Natural killer cell (primary cell): Measurements from ENCODE around the gene IRF3. TPM values are rescaled to one million over a fixed set of nuclear protein-coding genes. Genes with fewer than 3 reads are reported as not detected.

ENCODE experiments used
- ATAC-seq, 3 donors: fragments of 150-1000 bp in 2 of 3; fragments of 200-7000 bp in 1 of 3; cut with Tn5 transposase; 1 replicate in 1 of 3; 2 replicates in 2 of 3; pipeline ENCODE4 v1.10.0; 2021; ENCODE audit warnings: mild to moderate bottlenecking in 2 of 3, moderate library complexity in 2 of 3
- DNase-seq, 2 donors: peaks; one replicate each; pipeline versions ENCODE4 v3.0.0 to v3.0.0-alpha.2; 2013 to 2021; ENCODE audit warnings: mixed read lengths in 1 of 2
- H3K27ac ChIP-seq: one replicate; pipeline ENCODE4 v1.5.1; 2013; ENCODE audit warnings: mild to moderate bottlenecking, low read length
- H3K27me3 ChIP-seq: one replicate; pipeline ENCODE4 v1.6.1; 2013; ENCODE audit warnings: low read length; ENCODE audit not compliant: control insufficient read depth, insufficient read depth
- H3K36me3 ChIP-seq: one replicate; pipeline ENCODE4 v1.6.1; 2013; ENCODE audit warnings: low read length; ENCODE audit not compliant: control insufficient read depth, insufficient read depth
- H3K4me1 ChIP-seq: one replicate; pipeline ENCODE4 v1.6.1; 2013; ENCODE audit warnings: low read length; ENCODE audit not compliant: control insufficient read depth, insufficient read depth
- H3K4me3 ChIP-seq: one replicate; pipeline ENCODE4 v1.5.1; 2013; ENCODE audit warnings: low read length
- H3K9me3 ChIP-seq: one replicate; pipeline ENCODE4 v1.6.1; 2013; ENCODE audit warnings: low read length; ENCODE audit not compliant: control insufficient read depth, insufficient read depth
- H3K27ac Mint-ChIP-seq, 2 donors: one replicate each; pipeline ENCODE4 v1.8.0; 2022; ENCODE audit warnings: mild to moderate bottlenecking in 2 of 2, mixed read lengths in 2 of 2, moderate library complexity in 1 of 2
- H3K27me3 Mint-ChIP-seq, 2 donors: one replicate each; pipeline ENCODE4 v1.8.0; 2022; ENCODE audit warnings: low read depth in 2 of 2, mixed read lengths in 2 of 2
- H3K36me3 Mint-ChIP-seq: one replicate; pipeline ENCODE4 v1.8.0; 2022; ENCODE audit warnings: mixed read lengths
- H3K4me1 Mint-ChIP-seq, 2 donors: one replicate each; pipeline ENCODE4 v1.8.0; 2022; ENCODE audit warnings: mixed read lengths in 2 of 2
- H3K4me3 Mint-ChIP-seq: one replicate; pipeline ENCODE4 v1.8.0; 2022; ENCODE audit warnings: mild to moderate bottlenecking, moderate library complexity, mixed read lengths
- H3K9me3 Mint-ChIP-seq, 2 donors: one replicate each; pipeline ENCODE4 v1.8.0; 2022; ENCODE audit warnings: mixed read lengths in 2 of 2
- CTCF ChIP-seq: fragments of 200-600 bp; IDR thresholded peaks from one replicate; pipeline ENCODE4 v1.8.0; 2022; ENCODE audit warnings: antibody characterized with exemption
- WGBS: methylation state at CpG from one replicate; pipeline ENCODE4 v1.1.7; 2013; ENCODE audit warnings: missing lambda C conversion rate; ENCODE audit not compliant: insufficient coverage; 5-methylcytosine and 5-hydroxymethylcytosine counted together
- intact Hi-C: fragments of 100-400 bp; cut with micrococcal nuclease; formaldehyde crosslinking; loops from one replicate; pipeline ENCODE4 v1.14.2; 2022
- total RNA-seq, 4 donors: library from RNA; stranded (reverse); fragments of 120-200 nt in 1 of 4; gene quantifications; one replicate each; pipeline versions ENCODE4 v1.2.3 to v1.2.4, GENCODE V29; 2013 to 2022

Gene IRF3
- total RNA-seq, 3 donors from 2014 or later (not counting 1 experiment from before 2014, with no cell fraction given) = 176 to 184 (median 179) TPM

GRCh38 chr19:49701271-49701786 is 35.7 kb upstream of the IRF3 start:
- WGBS = 51% methylated on average over 39 of the region's 40 CpGs
- no peak overlapping the region for H3K27ac Mint-ChIP-seq
- intact Hi-C loops = no loop called here
- H3K4me3 ChIP-seq = no peak overlapping the region
- no peaks in the 10 kb centered on the region for H3K9me3 Mint-ChIP-seq
- no peak overlapping the region for H3K27ac ChIP-seq
- no peaks in the 10 kb centered on the region for H3K9me3 ChIP-seq
- H3K36me3 Mint-ChIP-seq = no peaks in the 10 kb centered on the region
- H3K4me1 ChIP-seq = no peaks in the 10 kb centered on the region
- TF ChIP-seq CTCF = no peak
- no peaks in the 10 kb centered on the region for H3K27me3 ChIP-seq
- no peaks in the 10 kb centered on the region for H3K4me1 Mint-ChIP-seq
- ATAC-seq (no peak), DNase-seq (no peak)
- no peaks in the 10 kb centered on the region for H3K36me3 ChIP-seq
- no peaks in the 10 kb centered on the region for H3K27me3 Mint-ChIP-seq
- no peak overlapping the region for H3K4me3 Mint-ChIP-seq

- Mint-ChIP-seq H3K27ac (no peak overlapping the region), H3K4me3 (no peak overlapping the region), H3K4me1 (no peaks in the 10 kb centered on the region), H3K27me3 (no peaks in the 10 kb centered on the region), H3K9me3 (no peaks in the 10 kb centered on the region), H3K36me3 (no peaks in the 10 kb centered on the region)
- ATAC-seq (peak in 2 of 3 donors; percentile 32 to 40), DNase-seq (no peak)
- Histone ChIP-seq H3K4me3 (no peak overlapping the region), H3K9me3 (no peaks in the 10 kb centered on the region), H3K4me1 (no peaks in the 10 kb centered on the region), H3K36me3 (no peaks in the 10 kb centered on the region), H3K27ac (no peak overlapping the region), H3K27me3 (no peaks in the 10 kb centered on the region)
- intact Hi-C loops = no loop called here
- 72% methylated on average over 11 of the region's 11 CpGs for WGBS
- no peak for TF ChIP-seq CTCF
Observed at GRCh38 chr19:49700563-49700962, 34.9 kb upstream of the IRF3 start.

GRCh38 chr19:49699364-49699763 is 33.7 kb upstream of the IRF3 start:
- Histone ChIP-seq H3K27ac (no peak overlapping the region), H3K4me3 (no peak overlapping the region), H3K27me3 (no peaks in the 10 kb centered on the region), H3K4me1 (no peaks in the 10 kb centered on the region), H3K36me3 (no peaks in the 10 kb centered on the region), H3K9me3 (no peaks in the 10 kb centered on the region)
- 93% methylated on average over 5 of the region's 5 CpGs for WGBS
- DNase-seq = no peak
- ATAC-seq = no peak
- intact Hi-C loops = no loop called here
- Mint-ChIP-seq H3K36me3 (no peaks in the 10 kb centered on the region), H3K27me3 (peaks cover 0 to 4% of the 10 kb centered on the region in 2 donors), H3K4me3 (no peak overlapping the region), H3K4me1 (no peaks in the 10 kb centered on the region), H3K27ac (no peak overlapping the region), H3K9me3 (no peaks in the 10 kb centered on the region)
- TF ChIP-seq CTCF = no peak

- DNase-seq (no peak), ATAC-seq (no peak)
- WGBS = 91% methylated on average over 7 of the region's 7 CpGs
- H3K4me3 Mint-ChIP-seq = no peak overlapping the region
- no peak overlapping the region for H3K27ac ChIP-seq
- TF ChIP-seq CTCF = no peak
- intact Hi-C loops = no loop called here
- H3K27ac Mint-ChIP-seq = no peak overlapping the region
- no peaks in the 10 kb centered on the region for H3K9me3 ChIP-seq
- peaks cover 0 to 12% of the 10 kb centered on the region in 2 donors for H3K27me3 Mint-ChIP-seq
- no peaks in the 10 kb centered on the region for H3K4me1 Mint-ChIP-seq
- peaks cover under 1% of the 10 kb centered on the region for H3K4me1 ChIP-seq
- H3K9me3 Mint-ChIP-seq = no peaks in the 10 kb centered on the region
- no peaks in the 10 kb centered on the region for H3K36me3 ChIP-seq
- H3K36me3 Mint-ChIP-seq = no peaks in the 10 kb centered on the region
- peaks cover 6% of the 10 kb centered on the region for H3K27me3 ChIP-seq
- no peak overlapping the region for H3K4me3 ChIP-seq
Observed at GRCh38 chr19:49696865-49697264, 31.2 kb upstream of the IRF3 start.
